ENCODE measurements around the gene BCL2L12. TPM values are rescaled to one million over a fixed set of nuclear protein-coding genes. Genes with fewer than 3 reads are reported as not detected.
A peak's percentile ranks its signal among the peaks of the same experiment; 100 is the strongest.

The BCL2L12 gene
- total and polyA plus RNA-seq, 2 of the 13 experiments (the other 11 are each of a cell fraction or from before 2014, with no cell fraction given): 26.8 to 40.8 TPM

DNA sequence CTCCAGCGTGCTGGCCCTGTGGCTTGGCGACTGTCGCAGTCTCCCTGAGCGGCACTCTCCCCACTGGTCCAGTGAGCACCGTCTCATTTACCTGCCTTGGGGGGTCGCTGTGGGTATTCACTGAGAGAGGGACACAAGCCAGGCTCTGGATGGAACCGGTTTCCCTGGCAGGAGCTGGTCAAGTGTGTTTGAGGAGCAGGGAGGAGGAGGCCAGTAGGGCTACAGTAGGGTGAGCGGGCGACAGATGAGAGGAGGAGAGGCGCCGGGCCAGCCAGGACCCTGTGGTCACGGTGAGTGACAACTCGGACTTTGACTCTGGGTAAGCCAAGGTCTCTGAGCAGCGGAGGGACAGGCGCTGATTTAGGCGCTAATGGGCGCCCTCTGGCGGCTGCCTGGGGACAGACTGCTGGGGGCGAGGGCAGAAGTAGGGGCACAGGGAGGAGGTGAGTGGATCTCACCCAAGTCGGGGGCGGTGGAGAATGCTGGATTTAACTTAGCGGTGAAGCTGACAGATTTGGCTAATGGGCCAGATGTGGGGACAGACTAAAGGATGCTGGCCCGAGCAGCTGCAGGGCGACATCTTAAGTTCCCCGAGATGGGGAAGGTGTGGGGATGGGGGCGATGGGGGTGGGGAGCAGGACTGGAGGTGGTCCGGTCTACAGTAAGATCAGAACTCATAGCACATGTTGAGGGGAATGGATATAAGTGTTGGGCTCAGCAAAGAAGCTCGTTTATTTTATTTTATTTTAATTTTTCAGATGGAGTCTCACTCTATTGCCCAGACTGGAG is 6.6 kb downstream of the BCL2L12 start (continued):
- TF ChIP-seq, protein P1, sequence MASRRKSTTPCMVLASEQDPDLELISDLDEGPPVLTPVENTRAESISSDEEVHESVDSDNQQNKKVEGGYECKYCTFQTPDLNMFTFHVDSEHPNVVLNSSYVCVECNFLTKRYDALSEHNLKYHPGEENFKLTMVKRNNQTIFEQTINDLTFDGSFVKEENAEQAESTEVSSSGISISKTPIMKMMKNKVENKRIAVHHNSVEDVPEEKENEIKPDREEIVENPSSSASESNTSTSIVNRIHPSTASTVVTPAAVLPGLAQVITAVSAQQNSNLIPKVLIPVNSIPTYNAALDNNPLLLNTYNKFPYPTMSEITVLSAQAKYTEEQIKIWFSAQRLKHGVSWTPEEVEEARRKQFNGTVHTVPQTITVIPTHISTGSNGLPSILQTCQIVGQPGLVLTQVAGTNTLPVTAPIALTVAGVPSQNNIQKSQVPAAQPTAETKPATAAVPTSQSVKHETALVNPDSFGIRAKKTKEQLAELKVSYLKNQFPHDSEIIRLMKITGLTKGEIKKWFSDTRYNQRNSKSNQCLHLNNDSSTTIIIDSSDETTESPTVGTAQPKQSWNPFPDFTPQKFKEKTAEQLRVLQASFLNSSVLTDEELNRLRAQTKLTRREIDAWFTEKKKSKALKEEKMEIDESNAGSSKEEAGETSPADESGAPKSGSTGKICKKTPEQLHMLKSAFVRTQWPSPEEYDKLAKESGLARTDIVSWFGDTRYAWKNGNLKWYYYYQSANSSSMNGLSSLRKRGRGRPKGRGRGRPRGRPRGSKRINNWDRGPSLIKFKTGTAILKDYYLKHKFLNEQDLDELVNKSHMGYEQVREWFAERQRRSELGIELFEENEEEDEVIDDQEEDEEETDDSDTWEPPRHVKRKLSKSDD (CRISPR knock-in tag; IDR thresholded peaks at IDR 0.05; ENCODE audit: low read depth): peak; percentile 69; the same call in 1 of the 2 replicates
- no peak for TF ChIP-seq ZSCAN22 (CRISPR knock-in tag; IDR thresholded peaks at IDR 0.05)
- 0 out of 2 replicates have a peak, but pooled peaks have one; percentile 58 for TF ChIP-seq ZNF709 (CRISPR knock-in tag; IDR thresholded peaks at IDR 0.05)
- no peak for TF ChIP-seq ARID2 (CRISPR knock-in tag; IDR thresholded peaks at IDR 0.05; ENCODE audit: borderline replicate concordance)
- no peak for TF ChIP-seq RBM22 (optimal IDR thresholded peaks at IDR 0.05; ENCODE audit: low read length)
- TF ChIP-seq MEIS1 (CRISPR knock-in tag; IDR thresholded peaks at IDR 0.05; ENCODE audit: borderline replicate concordance): peak; percentile 98; the same call in 1 of the 2 replicates
- peak; percentile 63; the same call in 1 of the 2 replicates for TF ChIP-seq ZKSCAN8 (CRISPR knock-in tag; IDR thresholded peaks at IDR 0.05; ENCODE audit: borderline replicate concordance)
- TF ChIP-seq ZNF296 (CRISPR knock-in tag; conservative IDR thresholded peaks at IDR 0.05): no peak
- TF ChIP-seq TCF7 (IDR thresholded peaks at IDR 0.05; ENCODE audit: low read depth): no peak
- TF ChIP-seq PCBP1 (IDR thresholded peaks at IDR 0.05; ENCODE audit: borderline replicate concordance, low read depth, low read length): 0 out of 2 replicates have a peak, but pooled peaks have one; percentile 52
- TF ChIP-seq ZNF331 (CRISPR knock-in tag; IDR thresholded peaks at IDR 0.05): peak; percentile 77
- TF ChIP-seq ZNF274 (CRISPR knock-in tag; IDR thresholded peaks at IDR 0.05): peak; percentile 81; the same call in 1 of the 2 replicates
- TF ChIP-seq ZNF816 (CRISPR knock-in tag; IDR thresholded peaks at IDR 0.05; ENCODE audit: borderline replicate concordance): no peak
- TF ChIP-seq, protein P2, sequence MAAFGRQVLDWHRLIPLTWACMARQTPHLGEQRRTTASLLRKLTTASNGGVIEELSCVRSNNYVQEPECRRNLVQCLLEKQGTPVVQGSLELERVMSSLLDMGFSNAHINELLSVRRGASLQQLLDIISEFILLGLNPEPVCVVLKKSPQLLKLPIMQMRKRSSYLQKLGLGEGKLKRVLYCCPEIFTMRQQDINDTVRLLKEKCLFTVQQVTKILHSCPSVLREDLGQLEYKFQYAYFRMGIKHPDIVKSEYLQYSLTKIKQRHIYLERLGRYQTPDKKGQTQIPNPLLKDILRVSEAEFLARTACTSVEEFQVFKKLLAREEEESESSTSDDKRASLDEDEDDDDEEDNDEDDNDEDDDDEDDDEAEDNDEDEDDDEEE (CRISPR knock-in tag; IDR thresholded peaks at IDR 0.05): 0 out of 2 replicates have a peak, but pooled peaks have one; percentile 36
- no peak for TF ChIP-seq TRIM24 (CRISPR knock-in tag; IDR thresholded peaks at IDR 0.05)
- TF ChIP-seq HOXA9 (CRISPR knock-in tag; IDR thresholded peaks at IDR 0.05; ENCODE audit: borderline replicate concordance): no peak
- 0 out of 2 replicates have a peak, but pooled peaks have one; percentile 53 for TF ChIP-seq ARNTL (CRISPR knock-in tag; IDR thresholded peaks at IDR 0.05)
- TF ChIP-seq ZNF781 (CRISPR knock-in tag; IDR thresholded peaks at IDR 0.05; ENCODE audit: borderline replicate concordance, not compliant biosample characterization): no peak
- TF ChIP-seq ZNF564 (CRISPR knock-in tag; IDR thresholded peaks at IDR 0.05): no peak
- peak; percentile 38 for TF ChIP-seq AGO2 (optimal IDR thresholded peaks at IDR 0.05; ENCODE audit: low read depth, low read length)
- peak; percentile 44; the same call in 1 of the 2 replicates for TF ChIP-seq TARDBP (CRISPR knock-in tag; IDR thresholded peaks at IDR 0.05)
- TF ChIP-seq ZNF572 (CRISPR knock-in tag; IDR thresholded peaks at IDR 0.05): no peak
- no peak for TF ChIP-seq ZNF550 (CRISPR knock-in tag; IDR thresholded peaks at IDR 0.05; ENCODE audit: borderline replicate concordance)
- no peak for TF ChIP-seq ZNF660 (CRISPR knock-in tag; IDR thresholded peaks at IDR 0.05; ENCODE audit: borderline replicate concordance, low read depth)

Data from HepG2 (cell line).